Stimulated activated effector memory CD8-positive, alpha-beta T cell treated with anti-CD3 and anti-CD28 coated beads, Interleukin-12 subunit alpha, Interleukin-12 subunit beta, amount 100 ng/mL, for 72 hours (primary cell): ENCODE data around the gene ADM.

ENCODE experiments used
- ATAC-seq: fragments of 150-1000 bp; cut with Tn5 transposase; 2 replicates; pipeline ENCODE4 v1.10.0; 2021
- DNase-seq, 2 donors: peaks; one replicate each; pipeline ENCODE4 v3.0.0; 2021 to 2022; ENCODE audit warnings: low spot score in 2 of 2
- H3K27ac Mint-ChIP-seq: one replicate; pipeline ENCODE4 v1.8.0; 2022; ENCODE audit warnings: mild to moderate bottlenecking, mixed read lengths
- H3K36me3 Mint-ChIP-seq: one replicate; pipeline ENCODE4 v1.8.0; 2022; ENCODE audit warnings: mild to moderate bottlenecking, mixed read lengths
- H3K4me1 Mint-ChIP-seq: one replicate; pipeline ENCODE4 v1.8.0; 2022; ENCODE audit warnings: mixed read lengths
- H3K4me3 Mint-ChIP-seq: one replicate; pipeline ENCODE4 v1.8.0; 2022; ENCODE audit warnings: mild to moderate bottlenecking, mixed read lengths
- H3K9me3 Mint-ChIP-seq: one replicate; pipeline ENCODE4 v1.8.0; 2022; ENCODE audit warnings: mixed read lengths

Gene ADM

DNA sequence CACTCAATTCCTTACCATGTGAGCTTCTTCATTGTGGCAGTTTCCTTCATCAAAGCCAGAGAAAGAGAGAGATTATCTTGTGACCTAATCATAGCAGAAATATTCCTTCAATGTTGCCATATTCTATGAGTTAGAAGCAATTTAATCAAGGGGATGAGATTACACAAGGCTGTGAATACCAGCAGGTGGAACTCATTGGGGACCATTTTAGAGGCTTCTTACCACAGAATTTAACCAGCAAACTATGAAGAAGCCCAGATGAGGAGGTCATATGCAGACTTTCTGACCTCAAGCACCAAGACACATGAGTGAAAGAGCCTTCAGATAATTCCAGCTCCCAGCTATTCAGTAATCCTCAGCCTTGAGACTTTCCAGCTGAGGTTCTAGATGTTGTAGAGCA lies 51.3 kb downstream of the ADM start:
- no peaks in the 10 kb centered on the region for H3K36me3 Mint-ChIP-seq
- no peaks in the 10 kb centered on the region for H3K4me1 Mint-ChIP-seq
- H3K9me3 Mint-ChIP-seq: no peaks in the 10 kb centered on the region
- H3K27ac Mint-ChIP-seq: no peak overlapping the region
- DNase-seq (no peak), ATAC-seq (no peak)
- no peak overlapping the region for H3K4me3 Mint-ChIP-seq
